Fibroblast of lung (primary cell): ENCODE data around the gene MOB1B.

Source experiments
- EZH2 ChIP-seq: IDR thresholded peaks from 2 replicates; pipeline ENCODE4 v1.5.1; 2012; ENCODE audit warnings: low read length, control low read depth, mild to moderate bottlenecking; ENCODE audit errors: missing control alignments
- TF ChIP-seq, protein P1 (sequence below), 2 donors: IDR thresholded peaks in 1 of 2; conservative IDR thresholded peaks in 1 of 2; 1 replicate in 1 of 2; 2 replicates in 1 of 2; pipeline ENCODE4 v1.5.1; 2011 to 2012; ENCODE audit warnings: low read length in 2 of 2, control low read depth in 1 of 2, inconsistent platforms in 1 of 2, low read depth in 1 of 2, mild to moderate bottlenecking in 1 of 2

DNA sequence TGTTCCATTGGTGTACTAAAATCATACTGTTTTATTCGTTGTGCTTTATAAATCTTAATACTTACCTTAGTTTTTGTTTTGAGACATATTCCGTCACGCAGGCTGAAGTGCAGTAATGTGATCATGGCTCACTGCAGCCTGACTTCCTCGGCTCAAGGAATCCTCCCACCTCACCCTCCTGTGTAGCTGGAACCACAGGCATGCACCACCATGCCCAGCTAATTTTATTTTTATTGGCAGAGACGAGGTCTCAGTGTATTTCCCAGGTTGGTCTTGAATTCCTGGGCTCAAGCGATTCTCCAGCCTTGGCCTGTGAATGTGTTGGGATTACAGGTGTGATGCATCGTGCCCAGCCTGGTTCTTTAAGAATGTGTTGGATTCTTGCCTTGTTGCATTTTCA, 66.9 kb downstream of the MOB1B start:
- TF ChIP-seq, protein P1, sequence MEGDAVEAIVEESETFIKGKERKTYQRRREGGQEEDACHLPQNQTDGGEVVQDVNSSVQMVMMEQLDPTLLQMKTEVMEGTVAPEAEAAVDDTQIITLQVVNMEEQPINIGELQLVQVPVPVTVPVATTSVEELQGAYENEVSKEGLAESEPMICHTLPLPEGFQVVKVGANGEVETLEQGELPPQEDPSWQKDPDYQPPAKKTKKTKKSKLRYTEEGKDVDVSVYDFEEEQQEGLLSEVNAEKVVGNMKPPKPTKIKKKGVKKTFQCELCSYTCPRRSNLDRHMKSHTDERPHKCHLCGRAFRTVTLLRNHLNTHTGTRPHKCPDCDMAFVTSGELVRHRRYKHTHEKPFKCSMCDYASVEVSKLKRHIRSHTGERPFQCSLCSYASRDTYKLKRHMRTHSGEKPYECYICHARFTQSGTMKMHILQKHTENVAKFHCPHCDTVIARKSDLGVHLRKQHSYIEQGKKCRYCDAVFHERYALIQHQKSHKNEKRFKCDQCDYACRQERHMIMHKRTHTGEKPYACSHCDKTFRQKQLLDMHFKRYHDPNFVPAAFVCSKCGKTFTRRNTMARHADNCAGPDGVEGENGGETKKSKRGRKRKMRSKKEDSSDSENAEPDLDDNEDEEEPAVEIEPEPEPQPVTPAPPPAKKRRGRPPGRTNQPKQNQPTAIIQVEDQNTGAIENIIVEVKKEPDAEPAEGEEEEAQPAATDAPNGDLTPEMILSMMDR (conservative IDR thresholded peaks at IDR 0.05 in 1 of 2, IDR thresholded peaks at IDR 0.05 in 1 of 2; ENCODE audit: low read depth in 1 of 2, low read length in 2 of 2): no peak
- TF ChIP-seq EZH2: no peak
